GM12878 (cell line): ENCODE data around the gene ARHGEF33.

Experiments
- BHLHE40 ChIP-seq, 2 experiments: fragments of 450-650 bp in 1 of 2; IDR thresholded peaks; 2 replicates each; pipeline ENCODE4 v1.6.1; 2011 to 2017; ENCODE audit warnings: low read depth in 2 of 2, borderline replicate concordance in 1 of 2, improper control_type of control experiment in 1 of 2, low read length in 1 of 2, mild to moderate bottlenecking in 1 of 2
- EZH2 ChIP-seq: IDR thresholded peaks from 2 replicates; pipeline ENCODE4 v1.6.1; 2012; ENCODE audit warnings: low read depth, mild to moderate bottlenecking, control low read depth, inconsistent platforms, low read length, borderline replicate concordance; ENCODE audit not compliant: control insufficient read depth
- GABPA ChIP-seq: IDR thresholded peaks from 2 replicates; pipeline ENCODE4 v1.6.1; 2014; ENCODE audit warnings: antibody characterized with exemption, low read depth, mild to moderate bottlenecking, inconsistent platforms
- HCFC1 ChIP-seq: fragments of 150-350 bp; IDR thresholded peaks from 2 replicates; pipeline ENCODE4 v1.6.1; 2014; ENCODE audit warnings: low read length
- JUND ChIP-seq: IDR thresholded peaks from 2 replicates; pipeline ENCODE4 v1.6.1; 2012; ENCODE audit warnings: low read depth, mild to moderate bottlenecking, low read length, improper control_type of control experiment, moderate library complexity
- RAD51 ChIP-seq: fragments of 450-650 bp; IDR thresholded peaks from 2 replicates; pipeline ENCODE4 v1.6.1; 2016; ENCODE audit warnings: moderate library complexity, mild to moderate bottlenecking, inconsistent platforms
- TF ChIP-seq, protein P1 (sequence below), 3 experiments: IDR thresholded peaks in 2 of 3; conservative IDR thresholded peaks in 1 of 3; 2 replicates each; pipeline ENCODE4 v1.5.1; 2011; ENCODE audit warnings: low read depth in 3 of 3, low read length in 3 of 3, mild to moderate bottlenecking in 3 of 3, control low read depth in 2 of 3, moderate library complexity in 2 of 3, inconsistent platforms in 1 of 3, mixed read lengths in 1 of 3; ENCODE audit not compliant: control insufficient read depth in 2 of 3, insufficient read depth in 1 of 3; ENCODE audit errors: extremely low read depth in 1 of 3
- TF ChIP-seq, protein P2 (sequence below): IDR thresholded peaks from 2 replicates; pipeline ENCODE4 v1.6.1; 2011; ENCODE audit warnings: mild to moderate bottlenecking, low read depth, low read length, moderate library complexity; ENCODE audit not compliant: insufficient replicate concordance

DNA sequence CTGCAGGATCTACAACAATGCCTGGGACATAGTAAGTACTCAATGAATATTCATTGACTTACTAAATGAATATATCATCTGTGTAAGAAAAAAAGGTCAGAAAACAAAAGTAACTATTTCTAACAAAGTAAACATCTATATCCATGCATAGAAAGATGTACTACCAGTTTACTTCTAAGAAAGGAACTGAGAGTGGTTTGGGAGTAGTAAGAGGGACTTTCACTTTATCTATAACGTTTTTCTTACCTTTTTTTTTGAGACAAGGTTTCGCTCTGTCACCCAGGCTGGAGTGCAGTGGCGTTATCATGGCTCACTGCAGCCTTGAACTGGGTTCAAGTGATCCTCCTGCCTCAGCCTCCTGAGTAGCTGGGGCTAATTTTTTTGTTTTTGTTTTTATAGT lies 39.6 kb upstream of the ARHGEF33 start:
- TF ChIP-seq EZH2, result no peak
- TF ChIP-seq, protein P1, sequence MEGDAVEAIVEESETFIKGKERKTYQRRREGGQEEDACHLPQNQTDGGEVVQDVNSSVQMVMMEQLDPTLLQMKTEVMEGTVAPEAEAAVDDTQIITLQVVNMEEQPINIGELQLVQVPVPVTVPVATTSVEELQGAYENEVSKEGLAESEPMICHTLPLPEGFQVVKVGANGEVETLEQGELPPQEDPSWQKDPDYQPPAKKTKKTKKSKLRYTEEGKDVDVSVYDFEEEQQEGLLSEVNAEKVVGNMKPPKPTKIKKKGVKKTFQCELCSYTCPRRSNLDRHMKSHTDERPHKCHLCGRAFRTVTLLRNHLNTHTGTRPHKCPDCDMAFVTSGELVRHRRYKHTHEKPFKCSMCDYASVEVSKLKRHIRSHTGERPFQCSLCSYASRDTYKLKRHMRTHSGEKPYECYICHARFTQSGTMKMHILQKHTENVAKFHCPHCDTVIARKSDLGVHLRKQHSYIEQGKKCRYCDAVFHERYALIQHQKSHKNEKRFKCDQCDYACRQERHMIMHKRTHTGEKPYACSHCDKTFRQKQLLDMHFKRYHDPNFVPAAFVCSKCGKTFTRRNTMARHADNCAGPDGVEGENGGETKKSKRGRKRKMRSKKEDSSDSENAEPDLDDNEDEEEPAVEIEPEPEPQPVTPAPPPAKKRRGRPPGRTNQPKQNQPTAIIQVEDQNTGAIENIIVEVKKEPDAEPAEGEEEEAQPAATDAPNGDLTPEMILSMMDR (IDR thresholded peaks at IDR 0.05 in 2 of 3, conservative IDR thresholded peaks at IDR 0.05 in 1 of 3; ENCODE audit: control insufficient read depth in 2 of 3, extremely low read depth in 1 of 3, insufficient read depth in 1 of 3, low read depth in 3 of 3, low read length in 3 of 3), result no peak
- TF ChIP-seq, protein P2, sequence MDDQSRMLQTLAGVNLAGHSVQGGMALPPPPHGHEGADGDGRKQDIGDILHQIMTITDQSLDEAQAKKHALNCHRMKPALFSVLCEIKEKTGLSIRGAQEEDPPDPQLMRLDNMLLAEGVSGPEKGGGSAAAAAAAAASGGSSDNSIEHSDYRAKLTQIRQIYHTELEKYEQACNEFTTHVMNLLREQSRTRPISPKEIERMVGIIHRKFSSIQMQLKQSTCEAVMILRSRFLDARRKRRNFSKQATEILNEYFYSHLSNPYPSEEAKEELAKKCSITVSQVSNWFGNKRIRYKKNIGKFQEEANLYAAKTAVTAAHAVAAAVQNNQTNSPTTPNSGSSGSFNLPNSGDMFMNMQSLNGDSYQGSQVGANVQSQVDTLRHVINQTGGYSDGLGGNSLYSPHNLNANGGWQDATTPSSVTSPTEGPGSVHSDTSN, result no peak
- TF ChIP-seq JUND, result no peak
- TF ChIP-seq GABPA, result no peak
- TF ChIP-seq BHLHE40 (IDR thresholded peaks at IDR 0.05; ENCODE audit: borderline replicate concordance in 1 of 2, low read depth in 2 of 2, low read length in 1 of 2), result no peak
- TF ChIP-seq RAD51, result no peak
- TF ChIP-seq HCFC1, result no peak
